ENCODE data around the gene SOX3. TPM values are rescaled to one million over a fixed set of nuclear protein-coding genes. Genes with fewer than 3 reads are reported as not detected.

Gene SOX3
- total and polyA plus RNA-seq, 4 donors, result not detected

DNA sequence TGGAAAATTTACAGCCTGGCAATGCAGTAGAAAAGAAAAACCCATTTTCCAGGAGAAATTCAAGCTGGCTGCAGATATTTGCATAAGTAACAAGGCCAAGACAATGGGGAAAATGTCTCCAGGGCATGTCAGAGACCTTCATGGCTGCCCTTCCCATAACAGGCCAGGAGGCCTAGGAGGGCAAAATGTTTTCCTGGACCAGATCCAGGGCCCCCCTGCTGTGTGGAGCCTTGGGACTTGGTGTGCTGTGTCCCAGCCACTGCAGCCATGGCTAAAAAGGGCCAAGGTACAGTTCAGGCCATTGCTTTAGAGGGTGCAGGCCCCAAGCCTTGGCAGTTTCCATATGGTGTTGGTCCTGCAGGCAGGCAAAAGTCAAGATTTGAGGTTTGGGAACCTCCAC lies 29.8 kb downstream of the SOX3 start:
- no peak overlapping the region for H3K9ac ChIP-seq (ENCODE audit: low read depth in 1 of 2, low read length in 2 of 2)
- peaks cover 0 to 10% (median 4%) of the 10 kb centered on the region in 4 donors for H3K9me3 ChIP-seq (ENCODE audit: control insufficient read depth in 4 of 4, low read length in 3 of 4)
- no peak for DNase-seq (ENCODE audit: low spot score)
- no peaks in the 10 kb centered on the region for H3K36me3 ChIP-seq (ENCODE audit: control insufficient read depth in 4 of 4, insufficient read depth in 3 of 4, low read depth in 1 of 4, low read length in 3 of 4)
- no peak overlapping the region for H3K27ac ChIP-seq (ENCODE audit: low read depth in 1 of 2, low read length in 2 of 2)
- peaks cover 0 to 3% (median 0%) of the 10 kb centered on the region in 4 donors for H3K27me3 ChIP-seq (ENCODE audit: control insufficient read depth in 4 of 4, insufficient read depth in 4 of 4, low read length in 3 of 4)
- no peaks in the 10 kb centered on the region for H3K4me1 ChIP-seq (ENCODE audit: control insufficient read depth in 4 of 4, insufficient read depth in 4 of 4, low read length in 3 of 4)
- no peak for TF ChIP-seq TAF1 (conservative IDR thresholded peaks at IDR 0.05)
- no peak for TF ChIP-seq MAX (IDR thresholded peaks at IDR 0.05)
- TF ChIP-seq, protein P1, sequence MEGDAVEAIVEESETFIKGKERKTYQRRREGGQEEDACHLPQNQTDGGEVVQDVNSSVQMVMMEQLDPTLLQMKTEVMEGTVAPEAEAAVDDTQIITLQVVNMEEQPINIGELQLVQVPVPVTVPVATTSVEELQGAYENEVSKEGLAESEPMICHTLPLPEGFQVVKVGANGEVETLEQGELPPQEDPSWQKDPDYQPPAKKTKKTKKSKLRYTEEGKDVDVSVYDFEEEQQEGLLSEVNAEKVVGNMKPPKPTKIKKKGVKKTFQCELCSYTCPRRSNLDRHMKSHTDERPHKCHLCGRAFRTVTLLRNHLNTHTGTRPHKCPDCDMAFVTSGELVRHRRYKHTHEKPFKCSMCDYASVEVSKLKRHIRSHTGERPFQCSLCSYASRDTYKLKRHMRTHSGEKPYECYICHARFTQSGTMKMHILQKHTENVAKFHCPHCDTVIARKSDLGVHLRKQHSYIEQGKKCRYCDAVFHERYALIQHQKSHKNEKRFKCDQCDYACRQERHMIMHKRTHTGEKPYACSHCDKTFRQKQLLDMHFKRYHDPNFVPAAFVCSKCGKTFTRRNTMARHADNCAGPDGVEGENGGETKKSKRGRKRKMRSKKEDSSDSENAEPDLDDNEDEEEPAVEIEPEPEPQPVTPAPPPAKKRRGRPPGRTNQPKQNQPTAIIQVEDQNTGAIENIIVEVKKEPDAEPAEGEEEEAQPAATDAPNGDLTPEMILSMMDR (IDR thresholded peaks at IDR 0.05; ENCODE audit: low read depth, low read length, missing input control), result no peak
- TF ChIP-seq ATF3 (IDR thresholded peaks at IDR 0.05), result no peak
- TF ChIP-seq REST (IDR thresholded peaks at IDR 0.05), result no peak
- no peak for TF ChIP-seq FOXA1 (IDR thresholded peaks at IDR 0.05)
- TF ChIP-seq NR2F2 (IDR thresholded peaks at IDR 0.05), result no peak
- no peak overlapping the region for H3K4me3 ChIP-seq (ENCODE audit: low read depth in 1 of 3, low read length in 3 of 3)

DNA sequence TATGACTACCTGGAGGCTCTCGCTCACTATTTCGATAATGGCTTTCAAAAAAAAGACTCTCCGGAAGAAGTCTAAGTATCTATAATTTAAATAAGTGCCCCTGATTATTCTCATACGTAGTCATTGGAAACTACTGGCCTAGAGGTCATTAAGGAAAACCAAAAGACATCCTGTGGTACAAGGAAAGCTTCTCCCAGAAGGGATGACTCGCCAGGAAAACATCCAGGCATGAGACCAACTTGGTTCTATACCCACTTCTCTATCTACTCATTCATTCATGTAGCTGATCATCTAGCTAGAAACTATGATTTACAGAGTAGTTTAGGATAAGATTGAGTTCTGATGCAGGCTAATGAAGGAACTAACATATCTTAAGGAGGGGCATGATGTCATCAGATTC lies 37.7 kb downstream of the SOX3 start:
- H3K4me3 ChIP-seq (ENCODE audit: low read depth in 1 of 3, low read length in 3 of 3), result no peak overlapping the region
- H3K9ac ChIP-seq (ENCODE audit: low read depth in 1 of 2, low read length in 2 of 2), result no peak overlapping the region
- no peak overlapping the region for H3K27ac ChIP-seq (ENCODE audit: low read depth in 1 of 2, low read length in 2 of 2)
- TF ChIP-seq RAD21 (IDR thresholded peaks at IDR 0.05) (no peak), ATF3 (IDR thresholded peaks at IDR 0.05) (no peak), FOXA2 (IDR thresholded peaks at IDR 0.05) (no peak), ZBTB33 (IDR thresholded peaks at IDR 0.05) (no peak), HNF4A (conservative IDR thresholded peaks at IDR 0.05) (no peak), MAX (IDR thresholded peaks at IDR 0.05) (no peak), TAF1 (conservative IDR thresholded peaks at IDR 0.05) (no peak), RXRA (IDR thresholded peaks at IDR 0.05) (no peak), HNF4G (IDR thresholded peaks at IDR 0.05) (no peak), GABPA (IDR thresholded peaks at IDR 0.05 in 1 of 2, conservative IDR thresholded peaks at IDR 0.05 in 1 of 2) (no peak), SP1 (IDR thresholded peaks at IDR 0.05) (no peak), YY1 (IDR thresholded peaks at IDR 0.05) (no peak)
- TF ChIP-seq, protein P1 (IDR thresholded peaks at IDR 0.05; ENCODE audit: low read depth, low read length, missing input control), result no peak
- H3K4me1 ChIP-seq (ENCODE audit: control insufficient read depth in 4 of 4, insufficient read depth in 4 of 4, low read length in 3 of 4), result no peaks in the 10 kb centered on the region
- no peaks in the 10 kb centered on the region for H3K27me3 ChIP-seq (ENCODE audit: control insufficient read depth in 4 of 4, insufficient read depth in 4 of 4, low read length in 3 of 4)
- H3K9me3 ChIP-seq (ENCODE audit: control insufficient read depth in 4 of 4, low read length in 3 of 4), result peaks cover 0 to 2% (median 0%) of the 10 kb centered on the region in 4 donors
- DNase-seq (ENCODE audit: low spot score), result no peak
- H3K36me3 ChIP-seq (ENCODE audit: control insufficient read depth in 4 of 4, insufficient read depth in 3 of 4, low read depth in 1 of 4, low read length in 3 of 4), result no peaks in the 10 kb centered on the region
- 77% methylated on average over 5 of the region's 5 CpGs for WGBS
